ENCODE data around the gene RARRES2. TPM values are rescaled to one million over a fixed set of nuclear protein-coding genes. Genes with fewer than 3 reads are reported as not detected.

RARRES2 gene
- polyA plus RNA-seq, 1 of the 3 experiments (the other 2 are of a cell fraction): 0.43 TPM

DNA sequence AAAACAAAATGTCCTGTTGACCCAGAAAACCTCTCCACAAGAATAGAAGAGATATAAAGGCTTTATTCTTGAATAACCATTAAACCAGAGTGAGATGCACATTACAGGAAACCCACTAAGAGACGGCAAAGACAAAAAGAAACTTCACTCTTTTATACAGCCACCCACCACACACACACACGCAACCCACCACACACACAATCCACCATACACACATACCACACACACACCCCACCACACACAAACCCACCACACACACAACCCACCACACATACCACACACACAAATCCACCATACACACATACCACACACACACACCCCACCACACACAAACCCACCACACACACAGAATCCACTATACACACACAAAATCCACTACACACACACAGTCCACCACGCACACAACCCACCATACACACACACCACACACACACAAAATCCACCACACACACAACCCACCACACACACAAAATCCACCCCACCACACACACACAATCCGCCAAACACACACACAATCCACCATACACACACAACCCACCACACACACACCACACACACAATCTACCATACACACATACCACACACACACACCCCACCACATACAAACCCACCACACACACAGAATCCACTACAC is 17.7 kb upstream of the RARRES2 start (continued):
- TF ChIP-seq, protein P1, sequence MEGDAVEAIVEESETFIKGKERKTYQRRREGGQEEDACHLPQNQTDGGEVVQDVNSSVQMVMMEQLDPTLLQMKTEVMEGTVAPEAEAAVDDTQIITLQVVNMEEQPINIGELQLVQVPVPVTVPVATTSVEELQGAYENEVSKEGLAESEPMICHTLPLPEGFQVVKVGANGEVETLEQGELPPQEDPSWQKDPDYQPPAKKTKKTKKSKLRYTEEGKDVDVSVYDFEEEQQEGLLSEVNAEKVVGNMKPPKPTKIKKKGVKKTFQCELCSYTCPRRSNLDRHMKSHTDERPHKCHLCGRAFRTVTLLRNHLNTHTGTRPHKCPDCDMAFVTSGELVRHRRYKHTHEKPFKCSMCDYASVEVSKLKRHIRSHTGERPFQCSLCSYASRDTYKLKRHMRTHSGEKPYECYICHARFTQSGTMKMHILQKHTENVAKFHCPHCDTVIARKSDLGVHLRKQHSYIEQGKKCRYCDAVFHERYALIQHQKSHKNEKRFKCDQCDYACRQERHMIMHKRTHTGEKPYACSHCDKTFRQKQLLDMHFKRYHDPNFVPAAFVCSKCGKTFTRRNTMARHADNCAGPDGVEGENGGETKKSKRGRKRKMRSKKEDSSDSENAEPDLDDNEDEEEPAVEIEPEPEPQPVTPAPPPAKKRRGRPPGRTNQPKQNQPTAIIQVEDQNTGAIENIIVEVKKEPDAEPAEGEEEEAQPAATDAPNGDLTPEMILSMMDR (IDR thresholded peaks at IDR 0.05): no peak
- TF ChIP-seq, protein P2, sequence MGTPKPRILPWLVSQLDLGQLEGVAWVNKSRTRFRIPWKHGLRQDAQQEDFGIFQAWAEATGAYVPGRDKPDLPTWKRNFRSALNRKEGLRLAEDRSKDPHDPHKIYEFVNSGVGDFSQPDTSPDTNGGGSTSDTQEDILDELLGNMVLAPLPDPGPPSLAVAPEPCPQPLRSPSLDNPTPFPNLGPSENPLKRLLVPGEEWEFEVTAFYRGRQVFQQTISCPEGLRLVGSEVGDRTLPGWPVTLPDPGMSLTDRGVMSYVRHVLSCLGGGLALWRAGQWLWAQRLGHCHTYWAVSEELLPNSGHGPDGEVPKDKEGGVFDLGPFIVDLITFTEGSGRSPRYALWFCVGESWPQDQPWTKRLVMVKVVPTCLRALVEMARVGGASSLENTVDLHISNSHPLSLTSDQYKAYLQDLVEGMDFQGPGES (IDR thresholded peaks at IDR 0.05; ENCODE audit: low read depth, low read length): no peak

DNA sequence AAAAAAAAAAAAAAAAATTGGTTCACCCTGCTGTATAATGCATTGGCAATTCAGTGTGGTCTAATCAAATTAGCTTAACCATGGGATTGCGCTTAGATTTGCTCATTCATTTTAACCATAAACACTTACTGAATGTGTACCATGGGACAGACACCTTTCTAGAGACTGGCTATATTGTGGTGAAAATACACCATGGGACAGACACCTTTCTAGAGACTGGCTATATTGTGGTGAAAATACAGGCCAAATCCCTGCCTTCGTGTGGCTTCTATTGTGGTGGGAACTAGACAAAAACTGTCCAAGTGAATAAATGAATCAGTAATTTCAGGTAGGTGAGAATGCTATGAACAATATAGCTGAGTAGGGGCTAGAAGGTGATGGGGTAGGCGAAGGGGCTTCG is 17.0 kb upstream of the RARRES2 start:
- Histone ChIP-seq H3K9me2 (no peaks in the 10 kb centered on the region), H2AFZ (ENCODE audit: low read depth) (no peak overlapping the region), H3K27me3 (ENCODE audit: insufficient read depth) (no peaks in the 10 kb centered on the region), H3K4me2 (no peak overlapping the region), H3F3A (replicated peaks; ENCODE audit: insufficient read depth) (no peaks in the 10 kb centered on the region), H3K4me3 (ENCODE audit: low read depth in 2 of 2, low read length in 1 of 2) (no peak overlapping the region), H3K9ac (no peak overlapping the region), H4K20me1 (ENCODE audit: insufficient read depth) (no peaks in the 10 kb centered on the region), H3K4me1 (ENCODE audit: control insufficient read depth in 1 of 2, insufficient read depth in 2 of 2, low read depth in 1 of 2, low read length in 1 of 2) (peaks cover 0 to 6% of the 10 kb centered on the region in 2 experiments; a peak in 3 of 4 replicates), H3K27ac (ENCODE audit: low read depth in 2 of 2, low read length in 1 of 2) (no peak overlapping the region), H3K79me2 (ENCODE audit: insufficient read depth) (no peaks in the 10 kb centered on the region), H3K9me3 (no peaks in the 10 kb centered on the region), H3K36me3 (replicated peaks in 1 of 2; ENCODE audit: control insufficient read depth in 1 of 2, insufficient read depth in 2 of 2, low read length in 1 of 2) (no peaks in the 10 kb centered on the region)
- 95% methylated on average over 4 of the region's 4 CpGs for WGBS (ENCODE audit: low lambda C conversion rate)
- POLR2A ChIA-PET: interaction anchor here (0.6 kb wide), 1 partner anchor 590 kb away, joined by 3 read pairs; no protein-coding TSS in a partner anchor
- no peak for DNase-seq
- TF ChIP-seq RAD21 (IDR thresholded peaks at IDR 0.05; ENCODE audit: low read length): no peak
- TF ChIP-seq, protein P3, sequence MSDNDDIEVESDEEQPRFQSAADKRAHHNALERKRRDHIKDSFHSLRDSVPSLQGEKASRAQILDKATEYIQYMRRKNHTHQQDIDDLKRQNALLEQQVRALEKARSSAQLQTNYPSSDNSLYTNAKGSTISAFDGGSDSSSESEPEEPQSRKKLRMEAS (IDR thresholded peaks at IDR 0.05; ENCODE audit: low read depth): no peak
- TF ChIP-seq FOXJ3 (CRISPR knock-in tag; IDR thresholded peaks at IDR 0.05): no peak
- TF ChIP-seq MEF2A (IDR thresholded peaks at IDR 0.05; ENCODE audit: borderline replicate concordance, low read depth): no peak
- TF ChIP-seq, protein P4, sequence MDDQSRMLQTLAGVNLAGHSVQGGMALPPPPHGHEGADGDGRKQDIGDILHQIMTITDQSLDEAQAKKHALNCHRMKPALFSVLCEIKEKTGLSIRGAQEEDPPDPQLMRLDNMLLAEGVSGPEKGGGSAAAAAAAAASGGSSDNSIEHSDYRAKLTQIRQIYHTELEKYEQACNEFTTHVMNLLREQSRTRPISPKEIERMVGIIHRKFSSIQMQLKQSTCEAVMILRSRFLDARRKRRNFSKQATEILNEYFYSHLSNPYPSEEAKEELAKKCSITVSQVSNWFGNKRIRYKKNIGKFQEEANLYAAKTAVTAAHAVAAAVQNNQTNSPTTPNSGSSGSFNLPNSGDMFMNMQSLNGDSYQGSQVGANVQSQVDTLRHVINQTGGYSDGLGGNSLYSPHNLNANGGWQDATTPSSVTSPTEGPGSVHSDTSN (IDR thresholded peaks at IDR 0.05): no peak
- TF ChIP-seq CHD2 (IDR thresholded peaks at IDR 0.05; ENCODE audit: low read length, partially characterized antibody): no peak
- no peak for TF ChIP-seq EP300 (IDR thresholded peaks at IDR 0.05; ENCODE audit: borderline replicate concordance in 1 of 2, low read depth in 1 of 2, low read length in 1 of 2)
- TF ChIP-seq GABPA (IDR thresholded peaks at IDR 0.05; ENCODE audit: low read depth): no peak
- TF ChIP-seq, protein P2 (IDR thresholded peaks at IDR 0.05; ENCODE audit: low read depth, low read length): no peak
- TF ChIP-seq, protein P5, sequence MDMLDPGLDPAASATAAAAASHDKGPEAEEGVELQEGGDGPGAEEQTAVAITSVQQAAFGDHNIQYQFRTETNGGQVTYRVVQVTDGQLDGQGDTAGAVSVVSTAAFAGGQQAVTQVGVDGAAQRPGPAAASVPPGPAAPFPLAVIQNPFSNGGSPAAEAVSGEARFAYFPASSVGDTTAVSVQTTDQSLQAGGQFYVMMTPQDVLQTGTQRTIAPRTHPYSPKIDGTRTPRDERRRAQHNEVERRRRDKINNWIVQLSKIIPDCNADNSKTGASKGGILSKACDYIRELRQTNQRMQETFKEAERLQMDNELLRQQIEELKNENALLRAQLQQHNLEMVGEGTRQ (IDR thresholded peaks at IDR 0.05; ENCODE audit: borderline replicate concordance, low read depth, low read length): no peak
- no peak for TF ChIP-seq GATA2 (CRISPR knock-in tag; IDR thresholded peaks at IDR 0.05)
- TF ChIP-seq, protein P1 (IDR thresholded peaks at IDR 0.05): no peak
- CTCF ChIA-PET: interaction anchor here (1.0 to 5.7 kb wide), 9 partner anchors 10 to 91 kb away, joined by 3 to 57 read pairs (median 4); partner anchors contain the start of genes RARRES2 and REPIN1

Data from SK-N-SH (cell line).